Activated CD4-positive, alpha-beta T cell treated with anti-CD3 and anti-CD28 coated beads, Interleukin-2, amount 50 U/mL, for 16 hours (primary cell): ENCODE data around the gene PDIA3.
"Not testable (repeated sequence)": the region's sequence is repeated elsewhere in the genome, so short reads cannot be mapped to it uniquely, and the experiment has no call there.

ENCODE experiments used
- DNase-seq: peaks from one replicate; pipeline ENCODE4 v3.0.0-alpha.2; 2020

Gene PDIA3

GRCh38 chr15:43776718-43777266, 30.6 kb downstream of the PDIA3 start, which contains the start of gene ELL3:
Gene ELL3, minus strand, starts transcription at chr15:43776966. Its CDS starts 65 bp downstream, at chr15:43776901.
- DNase-seq: peak; percentile 79

GRCh38 chr15:43777267-43777914, 31.2 kb downstream of the PDIA3 start:
- DNase-seq: peak; percentile 88

GRCh38 chr15:43779016-43779415, 32.8 kb downstream of the PDIA3 start:
- no peak for DNase-seq

- DNase-seq: no peak
Measured at GRCh38 chr15:43789409-43789808, 43.2 kb downstream of the PDIA3 start.

GRCh38 chr15:43791993-43792760, 45.9 kb downstream of the PDIA3 start, which contains the start of gene SERF2:
Gene SERF2, plus strand, starts transcription at chr15:43792320. Its CDS starts 57 bp downstream, at chr15:43792377.
- peak; percentile 100 for DNase-seq

- peak; percentile 42 for DNase-seq
Measured at GRCh38 chr15:43792761-43793476, 46.7 kb downstream of the PDIA3 start.

GRCh38 chr15:43793647-43794046, 47.4 kb downstream of the PDIA3 start:
- no peak for DNase-seq

- no peak for DNase-seq
Measured at GRCh38 chr15:43794269-43795037, 48.2 kb downstream of the PDIA3 start.

GRCh38 chr15:43795197-43795596, 49.0 kb downstream of the PDIA3 start:
- DNase-seq: no peak

- DNase-seq: no peak
Measured at GRCh38 chr15:43795997-43796396, 49.8 kb downstream of the PDIA3 start.

- DNase-seq: no peak
Measured at GRCh38 chr15:43796566-43796965, 50.3 kb downstream of the PDIA3 start.

GRCh38 chr15:43799209-43799944, 53.1 kb downstream of the PDIA3 start:
- no peak for DNase-seq

- no peak for DNase-seq
Measured at GRCh38 chr15:43799945-43800285, 53.7 kb downstream of the PDIA3 start, which contains the start of gene SERINC4. Gene SERINC4, minus strand, starts transcription at chr15:43800220. Its CDS starts 234 bp downstream, at chr15:43799986.

- DNase-seq: peak; percentile 93
Measured at GRCh38 chr15:43800286-43801141, 54.3 kb downstream of the PDIA3 start, which contains the start of gene HYPK. Gene HYPK, plus strand, starts transcription at chr15:43800599. Its CDS starts 24 bp downstream, at chr15:43800623.

- not testable (repeated sequence) for DNase-seq
Measured at GRCh38 chr15:43802676-43803075, 56.4 kb downstream of the PDIA3 start.

- DNase-seq: no peak
Measured at GRCh38 chr15:43808435-43808950, 62.3 kb downstream of the PDIA3 start.

GRCh38 chr15:43808960-43809678, 62.9 kb downstream of the PDIA3 start:
- DNase-seq: no peak

GRCh38 chr15:43815064-43815463, 68.8 kb downstream of the PDIA3 start:
- not testable (repeated sequence) for DNase-seq

GRCh38 chr15:43821505-43821904, 75.3 kb downstream of the PDIA3 start:
- DNase-seq: no peak
